ENCODE results near the gene GALNT11.

Gene GALNT11

DNA sequence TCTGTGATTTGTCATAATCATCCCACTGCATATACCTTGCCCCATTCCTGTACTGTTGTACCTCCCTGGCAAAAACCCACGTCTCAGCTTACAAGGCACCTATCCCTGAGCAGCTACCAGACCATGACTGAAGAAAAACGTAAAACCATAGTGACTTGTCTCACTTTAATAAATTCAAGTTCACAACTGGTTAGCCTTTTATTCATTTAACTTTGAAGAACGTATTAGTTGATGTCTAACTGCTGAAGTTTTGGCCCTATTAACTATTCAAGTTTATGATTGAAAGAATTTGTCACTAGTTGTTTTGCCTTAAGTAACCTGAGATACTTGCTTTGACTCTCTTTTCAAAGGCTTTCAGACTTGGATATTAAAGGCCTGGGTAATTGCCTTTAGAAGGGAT is 59.7 kb downstream of the GALNT11 start:
- no peak overlapping the region for H3K4me3 ChIP-seq (ENCODE audit: low read length)
- no peak for DNase-seq (ENCODE audit: low read depth)
- TF ChIP-seq, protein P1, sequence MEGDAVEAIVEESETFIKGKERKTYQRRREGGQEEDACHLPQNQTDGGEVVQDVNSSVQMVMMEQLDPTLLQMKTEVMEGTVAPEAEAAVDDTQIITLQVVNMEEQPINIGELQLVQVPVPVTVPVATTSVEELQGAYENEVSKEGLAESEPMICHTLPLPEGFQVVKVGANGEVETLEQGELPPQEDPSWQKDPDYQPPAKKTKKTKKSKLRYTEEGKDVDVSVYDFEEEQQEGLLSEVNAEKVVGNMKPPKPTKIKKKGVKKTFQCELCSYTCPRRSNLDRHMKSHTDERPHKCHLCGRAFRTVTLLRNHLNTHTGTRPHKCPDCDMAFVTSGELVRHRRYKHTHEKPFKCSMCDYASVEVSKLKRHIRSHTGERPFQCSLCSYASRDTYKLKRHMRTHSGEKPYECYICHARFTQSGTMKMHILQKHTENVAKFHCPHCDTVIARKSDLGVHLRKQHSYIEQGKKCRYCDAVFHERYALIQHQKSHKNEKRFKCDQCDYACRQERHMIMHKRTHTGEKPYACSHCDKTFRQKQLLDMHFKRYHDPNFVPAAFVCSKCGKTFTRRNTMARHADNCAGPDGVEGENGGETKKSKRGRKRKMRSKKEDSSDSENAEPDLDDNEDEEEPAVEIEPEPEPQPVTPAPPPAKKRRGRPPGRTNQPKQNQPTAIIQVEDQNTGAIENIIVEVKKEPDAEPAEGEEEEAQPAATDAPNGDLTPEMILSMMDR (IDR thresholded peaks at IDR 0.05; ENCODE audit: insufficient read depth, low read depth, low read length, missing control alignments): no peak

DNA sequence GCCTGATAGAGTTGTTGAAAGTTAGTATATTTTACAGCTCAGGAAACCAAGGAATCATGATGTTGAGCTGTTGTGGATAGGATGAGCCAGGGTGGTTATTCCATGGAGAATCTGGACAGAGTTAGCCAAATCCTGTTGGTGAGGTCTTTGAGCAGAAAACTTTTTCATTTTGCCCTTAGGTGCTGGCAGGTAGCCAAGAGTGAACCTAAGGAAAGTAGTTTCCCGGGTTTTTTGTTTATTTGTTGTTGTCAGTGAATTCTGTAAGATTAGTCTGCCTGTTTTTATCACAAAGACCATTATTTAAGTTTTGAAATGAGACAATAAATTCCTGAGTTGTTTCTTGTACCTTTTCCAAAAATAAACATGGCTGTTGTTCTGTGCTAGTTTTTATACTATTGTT is 61.0 kb downstream of the GALNT11 start:
- DNase-seq (ENCODE audit: low read depth): no peak
- TF ChIP-seq, protein P1 (IDR thresholded peaks at IDR 0.05; ENCODE audit: insufficient read depth, low read depth, low read length, missing control alignments): no peak
- H3K4me3 ChIP-seq (ENCODE audit: low read length): no peak overlapping the region

DNA sequence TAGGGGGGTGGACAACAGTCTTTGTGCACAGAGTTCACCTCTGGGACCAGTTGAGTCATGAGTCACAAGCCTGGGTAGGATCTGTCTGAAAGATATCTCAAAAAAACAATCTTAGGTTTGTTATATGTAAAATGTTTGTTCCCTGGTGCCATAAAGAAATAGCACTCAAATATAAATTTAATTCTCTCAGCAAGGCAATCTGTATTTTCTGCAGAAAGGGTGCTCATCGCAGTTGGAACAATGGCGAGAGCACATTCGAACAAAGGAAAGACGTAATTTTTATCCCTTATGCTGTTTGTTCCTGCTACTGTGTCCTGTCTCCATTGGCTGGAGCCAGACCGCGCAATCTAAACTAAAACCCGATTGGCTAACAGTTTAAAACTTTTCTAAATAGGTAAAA is 63.7 kb downstream of the GALNT11 start:
- TF ChIP-seq, protein P1 (IDR thresholded peaks at IDR 0.05; ENCODE audit: insufficient read depth, low read depth, low read length, missing control alignments): no peak
- H3K4me3 ChIP-seq (ENCODE audit: low read length): no peak overlapping the region
- DNase-seq (ENCODE audit: low read depth): no peak

GRCh38 chr7:152090747-152091146 is 65.3 kb downstream of the GALNT11 start:
- no peak for DNase-seq (ENCODE audit: low read depth)
- no peak overlapping the region for H3K4me3 ChIP-seq (ENCODE audit: low read length)
- TF ChIP-seq, protein P1 (IDR thresholded peaks at IDR 0.05; ENCODE audit: insufficient read depth, low read depth, low read length, missing control alignments): no peak

DNA sequence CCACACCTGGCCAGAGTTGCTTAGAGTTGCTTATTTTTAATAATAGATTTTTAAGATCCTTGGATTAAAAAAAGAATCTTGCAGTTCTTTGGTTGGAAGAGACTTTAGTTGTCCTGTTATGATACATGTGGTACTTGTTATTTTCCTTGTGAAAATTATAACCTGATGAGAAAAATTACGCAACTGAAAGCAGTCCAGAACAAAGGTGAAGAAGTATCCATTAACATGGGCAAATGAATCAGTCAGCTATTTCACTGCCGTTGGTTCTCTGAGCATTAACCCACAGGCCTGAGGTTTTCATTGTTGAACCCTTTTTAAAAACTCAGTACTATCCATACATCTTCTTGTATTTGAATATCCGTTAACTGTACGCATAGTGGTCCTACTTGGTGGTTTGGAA is 68.2 kb downstream of the GALNT11 start:
- no peak for DNase-seq (ENCODE audit: low read depth)
- TF ChIP-seq, protein P1 (IDR thresholded peaks at IDR 0.05; ENCODE audit: insufficient read depth, low read depth, low read length, missing control alignments): no peak

GRCh38 chr7:152095771-152096170 is 70.3 kb downstream of the GALNT11 start:
- TF ChIP-seq, protein P1 (IDR thresholded peaks at IDR 0.05; ENCODE audit: insufficient read depth, low read depth, low read length, missing control alignments): no peak
- H3K4me3 ChIP-seq (ENCODE audit: low read length): no peak overlapping the region
- no peak for DNase-seq (ENCODE audit: low read depth)

More for the DNA sequence above, 68.2 kb downstream of the GALNT11 start:
- H3K4me3 ChIP-seq (ENCODE audit: low read length): no peak overlapping the region

- TF ChIP-seq, protein P1 (IDR thresholded peaks at IDR 0.05; ENCODE audit: insufficient read depth, low read depth, low read length, missing control alignments): no peak
- no peak for DNase-seq (ENCODE audit: low read depth)
These were observed 71.9 kb downstream of the GALNT11 start for GRCh38 chr7:152097330-152097729.

More at GRCh38 chr7:152097330-152097729, 71.9 kb downstream of the GALNT11 start:
- no peak overlapping the region for H3K4me3 ChIP-seq (ENCODE audit: low read length)
